VCaP (cell line): Measurements from ENCODE around the gene FAM241A.

Experiments
- H3K27ac ChIP-seq: fragments of 450-650 bp; 2 replicates; pipeline ENCODE4 v1.5.1; 2017
- TF ChIP-seq, protein P1 (sequence below): fragments of 450-650 bp; conservative IDR thresholded peaks from 2 replicates; pipeline ENCODE4 v1.5.1; 2017; ENCODE audit warnings: mild to moderate bottlenecking, moderate library complexity

Gene FAM241A

DNA sequence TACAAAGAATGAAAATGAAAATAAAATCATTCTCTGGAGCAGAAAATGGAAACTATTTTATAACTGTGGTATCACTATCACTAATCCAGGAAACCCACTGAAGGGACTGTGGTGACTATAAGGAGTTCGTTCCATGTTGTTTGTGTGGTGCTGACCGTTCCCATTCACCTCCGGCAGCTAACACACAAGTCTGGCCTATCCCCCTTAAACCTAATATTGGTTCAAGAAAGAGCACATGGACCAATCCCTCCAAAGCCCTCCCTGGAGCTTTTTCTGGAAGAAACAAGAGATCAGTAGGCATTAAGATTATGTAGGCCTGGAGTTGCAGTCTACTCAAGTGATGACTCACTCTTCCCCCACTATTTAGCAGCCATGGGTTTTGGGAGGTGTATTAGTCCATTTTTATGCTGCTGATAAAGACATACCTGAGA lies 25.9 kb upstream of the FAM241A start:
- no peak overlapping the region for H3K27ac ChIP-seq
- TF ChIP-seq, protein P1, sequence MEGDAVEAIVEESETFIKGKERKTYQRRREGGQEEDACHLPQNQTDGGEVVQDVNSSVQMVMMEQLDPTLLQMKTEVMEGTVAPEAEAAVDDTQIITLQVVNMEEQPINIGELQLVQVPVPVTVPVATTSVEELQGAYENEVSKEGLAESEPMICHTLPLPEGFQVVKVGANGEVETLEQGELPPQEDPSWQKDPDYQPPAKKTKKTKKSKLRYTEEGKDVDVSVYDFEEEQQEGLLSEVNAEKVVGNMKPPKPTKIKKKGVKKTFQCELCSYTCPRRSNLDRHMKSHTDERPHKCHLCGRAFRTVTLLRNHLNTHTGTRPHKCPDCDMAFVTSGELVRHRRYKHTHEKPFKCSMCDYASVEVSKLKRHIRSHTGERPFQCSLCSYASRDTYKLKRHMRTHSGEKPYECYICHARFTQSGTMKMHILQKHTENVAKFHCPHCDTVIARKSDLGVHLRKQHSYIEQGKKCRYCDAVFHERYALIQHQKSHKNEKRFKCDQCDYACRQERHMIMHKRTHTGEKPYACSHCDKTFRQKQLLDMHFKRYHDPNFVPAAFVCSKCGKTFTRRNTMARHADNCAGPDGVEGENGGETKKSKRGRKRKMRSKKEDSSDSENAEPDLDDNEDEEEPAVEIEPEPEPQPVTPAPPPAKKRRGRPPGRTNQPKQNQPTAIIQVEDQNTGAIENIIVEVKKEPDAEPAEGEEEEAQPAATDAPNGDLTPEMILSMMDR, result no peak

DNA sequence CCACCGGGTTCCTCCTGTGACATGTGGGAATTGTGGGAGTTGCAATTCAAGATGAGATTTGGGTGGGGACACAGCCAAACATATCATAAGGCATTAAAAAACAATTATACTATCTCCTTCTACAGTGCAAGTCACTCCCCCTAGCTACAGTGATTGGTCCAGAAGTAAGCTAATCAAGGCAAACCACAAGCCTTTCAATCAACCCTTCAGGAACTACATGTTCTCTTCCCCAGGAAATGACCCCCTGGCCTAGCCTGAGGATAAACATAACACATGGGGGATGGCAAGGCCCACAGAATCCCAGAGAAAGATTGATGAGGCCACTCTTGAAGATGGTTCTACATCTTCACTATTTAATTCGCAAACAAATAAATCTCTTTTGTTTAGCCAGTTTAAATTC lies 25.2 kb upstream of the FAM241A start:
- TF ChIP-seq, protein P1, result no peak
- no peak overlapping the region for H3K27ac ChIP-seq

DNA sequence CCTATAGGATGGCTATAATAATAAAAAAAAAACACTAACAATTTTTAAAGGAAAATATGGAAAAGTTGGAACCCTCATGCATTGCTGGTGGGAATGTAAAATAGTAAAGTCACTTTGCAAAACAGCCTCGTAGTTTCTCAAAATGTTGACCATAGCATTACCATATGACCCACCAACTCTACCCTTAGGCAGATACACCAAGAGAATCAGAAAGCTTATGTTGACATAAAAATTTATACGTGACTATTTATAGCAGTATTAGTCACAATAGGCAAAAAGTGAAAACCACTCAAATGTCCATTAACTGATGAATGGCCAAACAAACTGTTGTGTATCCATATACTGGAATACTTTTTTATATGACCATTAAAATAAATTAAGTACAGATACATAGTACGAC lies 19.8 kb upstream of the FAM241A start:
- H3K27ac ChIP-seq, result no peak overlapping the region
- TF ChIP-seq, protein P1, result no peak

DNA sequence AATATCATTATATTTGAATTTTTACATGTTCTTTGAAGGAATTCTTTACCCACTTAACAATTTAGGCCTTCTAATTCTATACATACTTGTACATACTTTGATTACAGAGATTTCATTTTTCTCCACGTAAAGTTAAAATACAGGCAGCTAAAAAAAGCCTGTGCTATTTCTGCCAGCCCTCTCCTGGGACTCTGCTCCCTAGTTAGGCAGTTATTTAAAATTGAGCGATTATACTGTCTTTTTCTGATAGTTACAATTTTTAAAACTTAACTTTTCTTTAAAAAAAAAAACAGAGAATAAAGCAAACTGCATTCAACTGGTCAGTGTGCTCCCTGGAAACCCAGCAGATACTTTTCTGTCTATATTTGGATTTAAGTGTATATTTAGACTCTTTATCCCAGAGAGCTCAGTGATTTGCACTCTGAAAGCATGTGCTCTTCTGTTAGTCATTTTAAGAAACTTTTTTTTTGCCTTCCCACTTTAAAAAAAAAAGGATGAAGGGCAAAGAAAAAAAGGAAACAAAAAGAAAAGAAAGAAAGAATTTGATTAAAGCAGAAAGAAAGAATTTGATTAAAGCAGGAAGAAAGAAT lies 18.1 kb upstream of the FAM241A start:
- H3K27ac ChIP-seq, result no peak overlapping the region
- TF ChIP-seq, protein P1, result no peak

DNA sequence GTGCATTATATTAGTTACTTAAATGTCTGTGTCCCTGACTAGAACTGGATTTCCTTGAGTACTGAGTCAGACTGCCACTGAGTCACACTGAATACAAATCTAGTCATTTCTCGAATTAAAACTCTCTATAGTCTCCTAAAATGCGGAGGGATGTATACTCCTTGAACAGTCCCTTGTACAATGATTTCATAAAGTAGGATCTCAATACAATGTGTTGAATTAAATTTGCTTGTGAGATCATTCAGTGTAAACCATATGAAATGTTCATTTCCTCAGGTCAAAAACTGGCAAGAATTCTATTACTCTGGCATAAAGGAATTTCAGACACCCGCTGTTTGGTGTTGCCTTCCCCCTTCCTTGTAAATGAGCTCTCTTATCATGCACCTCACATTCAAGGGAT lies 17.5 kb upstream of the FAM241A start:
- TF ChIP-seq, protein P1, result no peak
- H3K27ac ChIP-seq, result no peak overlapping the region

DNA sequence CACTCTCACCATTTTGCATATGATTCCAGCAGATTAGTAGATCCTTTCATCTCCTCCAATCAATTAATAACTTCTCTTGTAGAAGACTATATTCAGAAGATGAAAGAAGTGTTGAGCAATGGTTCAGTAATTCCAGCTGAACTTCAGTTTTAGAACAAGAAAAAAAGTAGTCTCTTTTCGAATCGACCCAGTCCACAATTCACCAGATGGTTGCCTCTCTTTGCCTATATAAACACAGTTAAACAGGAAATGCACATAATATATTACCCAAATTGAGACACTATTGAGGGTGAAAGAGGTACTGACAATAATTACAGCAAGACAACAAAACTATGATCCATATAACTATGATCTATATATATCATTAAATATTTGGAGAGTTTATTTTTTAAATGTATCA lies 16.8 kb upstream of the FAM241A start:
- H3K27ac ChIP-seq, result no peak overlapping the region
- TF ChIP-seq, protein P1, result no peak

DNA sequence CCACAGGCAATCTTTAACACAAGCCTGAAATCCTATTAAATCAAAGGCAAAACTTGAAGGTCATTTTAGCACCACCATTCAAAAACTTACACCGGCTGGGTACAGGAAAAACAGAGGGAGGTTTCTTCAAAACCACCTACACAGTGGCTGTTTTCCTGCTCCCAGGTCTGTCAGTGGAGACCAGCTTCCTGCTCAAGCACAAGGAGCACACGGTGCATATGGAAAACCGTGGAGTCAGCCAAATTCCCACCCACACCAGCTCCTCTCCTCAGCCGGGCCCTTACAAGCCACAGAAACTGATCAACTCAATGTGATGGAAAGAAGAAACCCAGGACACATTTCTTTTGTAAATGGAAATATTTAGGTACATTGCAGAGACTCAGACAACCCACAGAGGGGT lies 14.3 kb upstream of the FAM241A start:
- no peak overlapping the region for H3K27ac ChIP-seq

More for the DNA sequence above, 14.3 kb upstream of the FAM241A start:
- TF ChIP-seq, protein P1, result no peak
